ENCODE results near the gene ATP7B.

Gene ATP7B

GRCh38 chr13:51934461-51935087, 76.7 kb downstream of the ATP7B start:
- no peak overlapping the region for H3K4me3 ChIP-seq (ENCODE audit: low read length)
- TF ChIP-seq ZNF274 (IDR thresholded peaks at IDR 0.05; ENCODE audit: low read depth, low read length): no peak

- no peak for TF ChIP-seq ZNF274 (IDR thresholded peaks at IDR 0.05; ENCODE audit: low read depth, low read length)
- no peak overlapping the region for H3K4me3 ChIP-seq (ENCODE audit: low read length)
These were observed 77.7 kb downstream of the ATP7B start for GRCh38 chr13:51933466-51934058.

GRCh38 chr13:51932231-51932630, 79.0 kb downstream of the ATP7B start:
- H3K4me3 ChIP-seq (ENCODE audit: low read length): no peak overlapping the region
- TF ChIP-seq ZNF274 (IDR thresholded peaks at IDR 0.05; ENCODE audit: low read depth, low read length): no peak

GRCh38 chr13:51931606-51932005, 79.6 kb downstream of the ATP7B start:
- TF ChIP-seq ZNF274 (IDR thresholded peaks at IDR 0.05; ENCODE audit: low read depth, low read length): no peak
- H3K4me3 ChIP-seq (ENCODE audit: low read length): no peak overlapping the region

GRCh38 chr13:51929699-51930098, 81.6 kb downstream of the ATP7B start:
- TF ChIP-seq ZNF274 (IDR thresholded peaks at IDR 0.05; ENCODE audit: low read depth, low read length): no peak
- no peak overlapping the region for H3K4me3 ChIP-seq (ENCODE audit: low read length)

- H3K4me3 ChIP-seq (ENCODE audit: low read length): no peak overlapping the region
- TF ChIP-seq ZNF274 (IDR thresholded peaks at IDR 0.05; ENCODE audit: low read depth, low read length): no peak
These were observed 83.0 kb downstream of the ATP7B start for GRCh38 chr13:51928231-51928630.

GRCh38 chr13:51927129-51927528, 84.1 kb downstream of the ATP7B start:
- no peak overlapping the region for H3K4me3 ChIP-seq (ENCODE audit: low read length)
- TF ChIP-seq ZNF274 (IDR thresholded peaks at IDR 0.05; ENCODE audit: low read depth, low read length): no peak

GRCh38 chr13:51926528-51926885, 84.7 kb downstream of the ATP7B start:
- no peak for TF ChIP-seq ZNF274 (IDR thresholded peaks at IDR 0.05; ENCODE audit: low read depth, low read length)
- no peak overlapping the region for H3K4me3 ChIP-seq (ENCODE audit: low read length)

GRCh38 chr13:51925865-51926527, 85.3 kb downstream of the ATP7B start:
- no peak for TF ChIP-seq ZNF274 (IDR thresholded peaks at IDR 0.05; ENCODE audit: low read depth, low read length)
- H3K4me3 ChIP-seq (ENCODE audit: low read length): no peak overlapping the region

- no peak overlapping the region for H3K4me3 ChIP-seq (ENCODE audit: low read length)
- no peak for TF ChIP-seq ZNF274 (IDR thresholded peaks at IDR 0.05; ENCODE audit: low read depth, low read length)
These were observed 86.3 kb downstream of the ATP7B start for GRCh38 chr13:51924756-51925544.

- TF ChIP-seq ZNF274 (IDR thresholded peaks at IDR 0.05; ENCODE audit: low read depth, low read length): no peak
- no peak overlapping the region for H3K4me3 ChIP-seq (ENCODE audit: low read length)
These were observed 87.2 kb downstream of the ATP7B start for GRCh38 chr13:51923983-51924539.

- H3K4me3 ChIP-seq (ENCODE audit: low read length): no peak overlapping the region
- no peak for TF ChIP-seq ZNF274 (IDR thresholded peaks at IDR 0.05; ENCODE audit: low read depth, low read length)
These were observed 88.3 kb downstream of the ATP7B start for GRCh38 chr13:51922771-51923480.

- TF ChIP-seq ZNF274 (IDR thresholded peaks at IDR 0.05; ENCODE audit: low read depth, low read length): no peak
- H3K4me3 ChIP-seq (ENCODE audit: low read length): no peak overlapping the region
These were observed 89.2 kb downstream of the ATP7B start for GRCh38 chr13:51921790-51922740.
